GM21619 (cell line): ENCODE data around the gene LRRC4C.

Experiments
- ATAC-seq: cut with Tn5 transposase; IDR thresholded peaks from one replicate; pipeline ENCODE4 v1.9.1; 2021; ENCODE audit not compliant: unreplicated experiment

The LRRC4C gene

GRCh38 chr11:40132912-40133311 lies 1326.5 kb downstream of the LRRC4C start:
- no peak for ATAC-seq

GRCh38 chr11:40130427-40130826 lies 1329.0 kb downstream of the LRRC4C start:
- no peak for ATAC-seq

- ATAC-seq = no peak
Measured at GRCh38 chr11:40129266-40129665, 1330.2 kb downstream of the LRRC4C start.

DNA sequence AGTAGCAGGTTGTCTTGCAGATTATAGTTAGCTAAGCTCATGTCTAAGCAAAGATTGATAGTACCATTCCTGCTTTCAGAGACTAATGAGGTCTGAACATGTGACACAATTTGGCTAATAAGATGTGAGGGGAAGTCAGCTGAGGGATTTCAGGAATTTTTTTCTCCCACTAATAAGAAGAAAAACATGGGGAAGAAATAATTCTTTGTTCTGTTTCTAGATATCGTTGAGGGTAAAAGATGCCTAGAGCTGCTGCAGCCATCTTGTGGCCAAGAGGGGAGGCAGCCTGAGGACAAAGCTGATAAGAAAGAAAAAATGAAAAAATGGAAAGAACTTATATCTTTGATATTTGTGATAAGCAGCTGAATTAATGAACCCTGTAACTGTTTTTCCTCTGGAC lies 1334.4 kb downstream of the LRRC4C start:
- ATAC-seq = no peak

GRCh38 chr11:40119661-40120060 lies 1339.8 kb downstream of the LRRC4C start:
- ATAC-seq = no peak

DNA sequence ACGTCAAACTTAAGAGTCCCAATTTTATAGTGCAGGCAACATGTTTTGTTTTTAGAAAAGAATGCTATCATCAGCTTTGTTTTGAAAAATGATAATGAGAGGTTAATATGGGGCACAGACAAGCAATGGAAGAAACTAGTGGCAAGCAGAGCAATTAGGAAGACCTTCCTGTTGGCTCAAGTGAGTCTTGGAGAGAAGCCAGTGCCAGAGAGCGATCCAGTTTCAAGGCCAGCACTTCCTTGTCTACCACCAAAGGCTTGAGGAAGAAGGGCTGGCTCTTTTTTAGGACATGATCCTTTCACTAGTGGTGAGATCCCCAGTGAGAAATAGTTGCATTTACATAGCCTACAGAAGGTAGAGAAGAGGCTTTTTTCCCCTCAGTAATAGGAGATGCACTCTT lies 1340.7 kb downstream of the LRRC4C start:
- ATAC-seq = no peak

GRCh38 chr11:40118026-40118425 lies 1341.4 kb downstream of the LRRC4C start:
- ATAC-seq = no peak

GRCh38 chr11:40104941-40105550 lies 1354.4 kb downstream of the LRRC4C start:
- no peak for ATAC-seq

DNA sequence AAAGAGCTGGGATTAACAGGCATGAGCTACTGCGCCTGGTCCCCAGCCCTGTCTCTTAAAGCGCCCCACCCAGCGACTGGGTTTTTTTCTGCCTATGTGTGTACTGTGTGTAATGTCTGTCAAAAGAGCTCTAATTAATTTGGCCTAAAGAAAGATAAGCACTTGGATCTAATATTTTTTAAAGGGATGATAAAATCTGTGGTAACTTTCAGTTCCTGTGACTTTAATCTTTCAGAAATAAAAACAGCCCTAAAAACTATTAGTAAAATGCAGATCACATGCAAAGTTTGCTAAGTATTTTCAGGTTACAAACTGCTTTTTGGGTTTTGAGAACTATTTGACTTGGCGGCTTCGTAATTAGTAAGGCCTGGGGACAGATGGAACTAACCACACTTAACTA lies 1358.7 kb downstream of the LRRC4C start:
- no peak for ATAC-seq

- ATAC-seq = no peak
Measured at GRCh38 chr11:40100162-40100553, 1359.3 kb downstream of the LRRC4C start.

GRCh38 chr11:40099426-40100161 lies 1359.9 kb downstream of the LRRC4C start:
- ATAC-seq = no peak

DNA sequence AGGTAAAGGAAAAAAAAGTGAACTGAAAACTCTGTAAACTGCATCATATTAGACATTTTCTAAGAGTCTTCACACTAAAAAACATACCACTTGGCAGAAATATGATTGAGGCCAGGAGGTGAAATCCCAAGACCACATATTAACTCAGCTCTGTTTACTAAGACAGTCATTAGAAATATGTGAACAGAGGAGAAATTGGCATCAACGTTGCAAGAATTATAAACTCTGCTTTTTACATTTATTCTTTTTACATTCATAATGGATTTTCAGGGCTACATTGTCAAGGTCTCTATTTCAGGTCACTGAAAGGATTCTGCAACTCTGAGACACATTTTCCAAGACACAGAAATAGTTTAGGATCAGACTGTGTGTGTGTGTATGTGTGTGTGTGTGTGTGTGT lies 1364.0 kb downstream of the LRRC4C start:
- no peak for ATAC-seq

GRCh38 chr11:40094954-40095353 lies 1364.5 kb downstream of the LRRC4C start:
- no peak for ATAC-seq

DNA sequence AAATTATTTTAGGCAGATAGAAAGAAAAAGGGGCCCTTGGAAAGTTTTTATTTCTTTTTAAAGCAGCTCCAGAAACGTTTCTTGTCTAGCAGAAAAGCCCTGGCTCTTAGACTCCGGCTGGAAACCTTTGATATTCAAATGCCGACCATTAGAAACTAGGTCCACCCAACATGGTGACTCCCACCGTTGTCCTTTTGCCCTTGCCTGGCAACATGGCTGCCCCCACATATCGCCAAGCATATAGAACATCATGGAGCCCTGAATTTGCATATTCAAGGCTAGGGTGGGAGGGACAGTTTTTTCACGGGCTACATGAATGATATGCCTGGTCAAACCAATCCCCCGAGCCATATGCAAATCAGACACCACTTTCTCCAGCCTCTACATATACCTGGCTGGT lies 1379.0 kb downstream of the LRRC4C start:
- no peak for ATAC-seq
